Hematopoietic multipotent progenitor cell treated with erythropoietin and hydrocortisone succinate and interleukin-3 and kit ligand, for 8 days (in vitro differentiated cells): ENCODE results near the gene PDLIM1.

Experiments used
- DNase-seq: peaks from one replicate; pipeline ENCODE4 v3.0.0-alpha.2; 2015

PDLIM1 gene

DNA sequence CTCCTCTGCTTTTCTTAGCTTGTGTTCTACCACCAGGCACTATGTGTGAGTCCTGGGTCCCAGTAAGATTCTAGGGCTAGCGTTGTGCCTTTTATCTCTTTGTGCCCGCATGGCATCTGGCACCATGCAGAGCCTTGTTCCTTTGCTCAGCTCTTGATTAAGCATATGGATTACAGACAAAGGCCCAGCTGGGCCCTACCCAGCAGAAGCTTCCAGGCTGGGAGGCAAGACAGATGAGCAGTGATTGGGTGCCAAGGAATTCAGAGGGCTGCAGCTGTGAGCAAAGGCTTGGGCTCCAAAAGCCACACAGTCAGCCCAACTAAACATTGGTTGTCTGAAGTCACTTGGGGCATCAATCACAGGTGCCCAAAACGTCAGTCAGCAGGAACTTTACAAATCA lies 94.8 kb downstream of the PDLIM1 start:
- no peak for DNase-seq

DNA sequence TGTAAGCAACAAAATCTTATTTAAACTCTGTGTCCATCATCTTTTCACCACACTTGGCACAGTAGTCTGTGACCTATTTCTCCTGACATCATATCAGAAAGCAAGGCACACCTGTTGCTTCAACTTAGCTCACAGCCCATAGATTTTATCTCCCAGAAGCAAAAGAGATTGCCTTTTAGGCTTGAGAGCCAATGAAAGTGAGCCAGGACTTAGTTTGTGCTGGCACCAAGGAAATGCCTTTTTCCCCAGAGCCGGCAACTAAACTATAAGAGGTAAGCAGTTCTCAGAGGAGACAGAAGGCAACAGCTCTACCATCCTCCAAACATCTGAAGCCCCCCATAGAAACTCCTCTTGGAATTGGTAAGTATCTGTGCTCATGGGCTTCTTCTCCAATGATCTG lies 96.9 kb downstream of the PDLIM1 start, which contains the start of gene ACSM6:
Gene ACSM6, plus strand, starts transcription at position 295 of the 400 bp plus-strand sequence. CDS start 248 bp downstream, outside the sequence.
- DNase-seq: no peak

DNA sequence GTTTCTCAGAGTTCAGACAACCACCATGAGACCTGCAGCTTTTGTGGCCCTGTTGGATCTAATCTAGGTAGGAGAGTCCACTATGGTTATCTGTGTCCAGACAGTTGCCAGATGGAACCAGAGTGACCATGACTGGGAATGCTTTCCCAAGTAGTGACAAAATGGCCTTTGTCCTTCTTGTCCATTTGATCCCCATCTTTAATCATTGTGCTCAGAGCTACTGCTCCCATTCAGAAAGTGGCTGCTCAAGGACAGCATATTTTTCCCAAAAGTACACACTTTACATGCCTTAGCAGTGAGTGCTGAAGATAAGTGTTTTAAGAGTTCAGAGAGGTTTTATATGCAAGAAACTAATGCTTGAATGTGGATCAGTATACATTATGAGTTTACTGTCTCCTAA lies 102.2 kb downstream of the PDLIM1 start:
- no peak for DNase-seq

- DNase-seq: no peak
Measured at GRCh38 chr10:95187617-95188016, 103.2 kb downstream of the PDLIM1 start.
